ENCODE results near the gene TMEM179.

TMEM179 gene

DNA sequence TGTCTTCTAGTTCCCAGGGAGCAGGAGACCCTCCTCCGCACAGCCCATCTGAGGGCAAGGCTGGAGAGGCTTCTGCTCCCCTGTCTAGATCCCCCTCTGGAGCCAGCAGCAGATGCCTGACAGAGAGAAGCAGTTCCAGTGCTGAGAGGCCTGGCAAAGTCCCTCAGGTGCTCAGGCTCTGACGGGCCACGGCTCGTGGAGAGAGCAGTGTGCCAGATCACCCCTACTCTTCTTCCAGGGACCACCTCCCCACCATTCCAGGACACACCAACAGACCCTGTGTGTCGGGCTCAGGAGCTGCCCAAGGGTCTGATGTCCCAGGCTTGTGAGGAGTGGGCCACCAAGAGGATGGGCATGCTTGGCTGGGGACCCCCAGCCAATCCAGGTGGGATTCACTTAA, 47.5 kb downstream of the TMEM179 start:
- TF ChIP-seq, protein P1, sequence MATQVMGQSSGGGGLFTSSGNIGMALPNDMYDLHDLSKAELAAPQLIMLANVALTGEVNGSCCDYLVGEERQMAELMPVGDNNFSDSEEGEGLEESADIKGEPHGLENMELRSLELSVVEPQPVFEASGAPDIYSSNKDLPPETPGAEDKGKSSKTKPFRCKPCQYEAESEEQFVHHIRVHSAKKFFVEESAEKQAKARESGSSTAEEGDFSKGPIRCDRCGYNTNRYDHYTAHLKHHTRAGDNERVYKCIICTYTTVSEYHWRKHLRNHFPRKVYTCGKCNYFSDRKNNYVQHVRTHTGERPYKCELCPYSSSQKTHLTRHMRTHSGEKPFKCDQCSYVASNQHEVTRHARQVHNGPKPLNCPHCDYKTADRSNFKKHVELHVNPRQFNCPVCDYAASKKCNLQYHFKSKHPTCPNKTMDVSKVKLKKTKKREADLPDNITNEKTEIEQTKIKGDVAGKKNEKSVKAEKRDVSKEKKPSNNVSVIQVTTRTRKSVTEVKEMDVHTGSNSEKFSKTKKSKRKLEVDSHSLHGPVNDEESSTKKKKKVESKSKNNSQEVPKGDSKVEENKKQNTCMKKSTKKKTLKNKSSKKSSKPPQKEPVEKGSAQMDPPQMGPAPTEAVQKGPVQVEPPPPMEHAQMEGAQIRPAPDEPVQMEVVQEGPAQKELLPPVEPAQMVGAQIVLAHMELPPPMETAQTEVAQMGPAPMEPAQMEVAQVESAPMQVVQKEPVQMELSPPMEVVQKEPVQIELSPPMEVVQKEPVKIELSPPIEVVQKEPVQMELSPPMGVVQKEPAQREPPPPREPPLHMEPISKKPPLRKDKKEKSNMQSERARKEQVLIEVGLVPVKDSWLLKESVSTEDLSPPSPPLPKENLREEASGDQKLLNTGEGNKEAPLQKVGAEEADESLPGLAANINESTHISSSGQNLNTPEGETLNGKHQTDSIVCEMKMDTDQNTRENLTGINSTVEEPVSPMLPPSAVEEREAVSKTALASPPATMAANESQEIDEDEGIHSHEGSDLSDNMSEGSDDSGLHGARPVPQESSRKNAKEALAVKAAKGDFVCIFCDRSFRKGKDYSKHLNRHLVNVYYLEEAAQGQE (IDR thresholded peaks at IDR 0.05; ENCODE audit: low read depth): no peak
- TF ChIP-seq CEBPB (IDR thresholded peaks at IDR 0.05) (no peak), NFIC (IDR thresholded peaks at IDR 0.05) (no peak), TEAD4 (IDR thresholded peaks at IDR 0.05) (no peak), ZBTB7A (IDR thresholded peaks at IDR 0.05; ENCODE audit: low read depth) (no peak), EGR1 (IDR thresholded peaks at IDR 0.05) (no peak), RAD21 (IDR thresholded peaks at IDR 0.05; ENCODE audit: low read depth) (no peak), EP300 (IDR thresholded peaks at IDR 0.05; ENCODE audit: borderline replicate concordance) (no peak), TCF12 (IDR thresholded peaks at IDR 0.05; ENCODE audit: low read depth) (no peak), CREB1 (IDR thresholded peaks at IDR 0.05; ENCODE audit: low read depth) (no peak), TAF1 (IDR thresholded peaks at IDR 0.05; ENCODE audit: low read depth) (no peak), FOXM1 (IDR thresholded peaks at IDR 0.05; ENCODE audit: borderline replicate concordance, low read depth) (no peak), YY1 (IDR thresholded peaks at IDR 0.05; ENCODE audit: low read depth) (no peak)
- TF ChIP-seq, protein P2, sequence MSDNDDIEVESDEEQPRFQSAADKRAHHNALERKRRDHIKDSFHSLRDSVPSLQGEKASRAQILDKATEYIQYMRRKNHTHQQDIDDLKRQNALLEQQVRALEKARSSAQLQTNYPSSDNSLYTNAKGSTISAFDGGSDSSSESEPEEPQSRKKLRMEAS (IDR thresholded peaks at IDR 0.05): no peak
- TF ChIP-seq, protein P3, sequence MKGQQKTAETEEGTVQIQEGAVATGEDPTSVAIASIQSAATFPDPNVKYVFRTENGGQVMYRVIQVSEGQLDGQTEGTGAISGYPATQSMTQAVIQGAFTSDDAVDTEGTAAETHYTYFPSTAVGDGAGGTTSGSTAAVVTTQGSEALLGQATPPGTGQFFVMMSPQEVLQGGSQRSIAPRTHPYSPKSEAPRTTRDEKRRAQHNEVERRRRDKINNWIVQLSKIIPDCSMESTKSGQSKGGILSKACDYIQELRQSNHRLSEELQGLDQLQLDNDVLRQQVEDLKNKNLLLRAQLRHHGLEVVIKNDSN (IDR thresholded peaks at IDR 0.05): no peak

DNA sequence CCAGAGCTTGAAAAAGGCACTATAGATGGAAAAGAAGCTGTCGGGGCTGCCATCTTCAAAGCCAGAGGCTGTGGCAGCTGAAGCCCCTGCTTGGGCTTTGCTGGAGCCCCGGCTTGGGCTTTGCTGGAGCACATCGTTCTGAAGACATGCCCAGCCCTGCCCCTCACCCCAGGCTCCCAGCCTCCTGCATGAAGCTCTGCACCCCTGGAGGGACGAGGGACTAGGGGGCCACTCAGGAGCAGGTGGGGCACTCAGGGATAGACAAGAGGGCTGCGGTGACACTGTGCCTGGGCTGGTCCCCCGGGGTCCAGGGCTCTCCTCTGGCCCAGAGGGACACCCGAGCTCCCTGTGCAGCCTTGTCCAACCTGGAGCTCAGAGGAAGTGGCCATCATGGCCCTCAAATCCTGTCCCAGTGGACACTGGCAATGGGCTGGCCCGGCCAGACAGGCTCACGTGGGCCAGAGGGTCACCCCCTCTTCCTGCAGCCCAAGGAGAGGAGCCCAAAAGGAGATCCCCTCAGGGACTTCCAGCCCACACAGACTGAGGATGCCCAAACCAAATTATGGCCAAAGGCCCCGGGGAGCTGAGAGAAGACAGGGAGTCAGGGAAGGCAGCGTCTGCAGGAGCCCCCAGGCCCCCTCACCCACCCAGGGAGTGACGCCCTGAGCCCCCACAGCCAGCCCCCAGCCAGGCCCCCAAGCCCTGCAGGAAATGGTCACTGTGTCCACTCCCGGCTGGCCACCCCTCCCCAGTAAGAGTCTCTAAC, 48.1 kb downstream of the TMEM179 start:
- TF ChIP-seq FOXM1 (IDR thresholded peaks at IDR 0.05; ENCODE audit: borderline replicate concordance, low read depth) (no peak), CREB1 (IDR thresholded peaks at IDR 0.05; ENCODE audit: low read depth) (no peak), RAD21 (IDR thresholded peaks at IDR 0.05; ENCODE audit: low read depth) (no peak), ZBTB7A (IDR thresholded peaks at IDR 0.05; ENCODE audit: low read depth) (no peak), EP300 (IDR thresholded peaks at IDR 0.05; ENCODE audit: borderline replicate concordance) (no peak), TEAD4 (IDR thresholded peaks at IDR 0.05) (no peak), CEBPB (IDR thresholded peaks at IDR 0.05) (no peak), YY1 (IDR thresholded peaks at IDR 0.05; ENCODE audit: low read depth) (no peak), TCF12 (IDR thresholded peaks at IDR 0.05; ENCODE audit: low read depth) (no peak), TAF1 (IDR thresholded peaks at IDR 0.05; ENCODE audit: low read depth) (no peak)
- TF ChIP-seq, protein P2 (IDR thresholded peaks at IDR 0.05): no peak
- TF ChIP-seq, protein P1 (IDR thresholded peaks at IDR 0.05; ENCODE audit: low read depth): no peak
- TF ChIP-seq, protein P3 (IDR thresholded peaks at IDR 0.05): no peak

DNA sequence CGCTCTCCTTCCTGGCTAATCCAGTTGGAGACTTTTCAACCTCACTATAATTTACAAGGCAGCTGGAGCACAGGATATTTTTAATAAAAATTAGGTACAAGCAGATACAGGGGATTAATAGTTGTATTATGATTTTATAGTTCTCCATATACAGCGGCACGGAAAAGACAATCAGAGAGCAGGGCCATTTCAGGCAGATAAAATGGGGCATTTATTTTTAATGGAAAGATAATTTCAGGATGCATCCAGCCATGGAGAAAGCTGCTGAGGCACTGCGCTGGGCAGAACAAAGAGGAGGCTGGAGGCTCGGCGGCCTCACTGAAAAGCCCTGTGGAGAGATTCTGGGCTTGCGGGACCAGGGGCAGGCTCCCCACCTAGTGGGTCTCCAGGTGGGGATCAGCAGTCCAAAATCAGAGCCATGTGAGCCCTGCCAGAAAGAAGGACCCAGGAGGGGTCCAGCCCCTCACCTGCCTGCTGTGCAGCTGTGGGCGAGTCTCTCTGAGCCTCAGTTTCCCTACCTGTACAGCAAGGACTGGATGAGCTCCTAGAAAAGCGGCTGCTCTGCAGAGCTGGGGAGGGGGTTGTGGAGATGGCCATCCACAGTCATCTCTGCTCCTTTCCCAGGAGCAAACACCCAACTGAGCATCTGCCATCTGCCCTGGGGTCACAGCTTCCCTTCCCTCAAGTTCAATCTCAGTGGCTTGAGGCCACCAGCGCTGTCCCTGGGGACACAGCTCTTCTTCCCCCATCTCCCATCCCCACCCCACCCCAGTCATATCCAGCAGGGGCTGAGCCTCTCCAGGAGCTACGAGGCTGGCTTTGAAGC, 48.9 kb downstream of the TMEM179 start:
- TF ChIP-seq YY1 (IDR thresholded peaks at IDR 0.05; ENCODE audit: low read depth): no peak
- TF ChIP-seq EGR1 (IDR thresholded peaks at IDR 0.05): no peak
- TF ChIP-seq ZBTB7A (IDR thresholded peaks at IDR 0.05; ENCODE audit: low read depth): no peak

DNA sequence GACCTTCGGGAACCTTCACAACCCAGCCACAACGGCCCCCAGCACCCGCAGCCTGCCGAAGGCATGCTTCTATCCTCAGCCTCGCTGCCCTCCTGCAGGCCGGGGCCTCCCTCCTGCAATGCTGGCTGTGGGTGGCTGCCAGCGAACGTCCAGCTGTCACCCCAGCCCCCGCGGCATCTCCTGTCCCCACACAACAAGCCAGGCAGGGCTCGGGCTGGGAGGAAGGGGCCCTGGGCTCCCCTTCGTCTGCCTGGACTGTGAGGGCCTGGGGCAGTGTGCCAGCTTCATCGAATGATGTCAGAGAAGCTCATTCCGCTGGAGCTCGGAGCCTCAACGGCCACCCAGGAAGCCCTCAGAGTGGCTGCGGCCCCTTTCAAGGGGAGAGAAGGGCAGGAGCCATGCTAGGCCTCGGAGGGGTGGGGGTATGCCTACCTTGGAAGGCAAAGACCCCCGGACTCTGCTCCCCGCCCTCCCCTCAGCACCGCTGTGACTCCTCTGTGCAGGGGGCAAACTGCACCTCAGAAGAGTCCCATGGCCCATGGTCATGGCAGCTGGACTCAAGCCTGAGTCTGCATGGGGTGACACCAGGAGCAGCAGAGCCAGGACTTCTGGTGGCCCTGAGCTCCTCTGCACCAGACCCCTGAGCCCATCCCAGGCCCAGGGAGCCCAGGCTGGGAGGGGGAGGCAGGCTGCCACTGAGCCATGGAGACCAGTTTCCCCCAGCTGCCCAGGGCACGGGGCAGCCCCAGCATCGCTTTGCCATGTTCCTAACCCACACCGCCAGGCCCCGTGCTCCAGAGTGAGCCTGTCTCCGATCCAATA, 49.8 kb downstream of the TMEM179 start:
- TF ChIP-seq ZBTB7A (IDR thresholded peaks at IDR 0.05; ENCODE audit: low read depth) (no peak), RAD21 (IDR thresholded peaks at IDR 0.05; ENCODE audit: low read depth) (no peak), TCF12 (IDR thresholded peaks at IDR 0.05; ENCODE audit: low read depth) (no peak), EGR1 (IDR thresholded peaks at IDR 0.05) (no peak), EP300 (IDR thresholded peaks at IDR 0.05; ENCODE audit: borderline replicate concordance) (no peak)
- TF ChIP-seq, protein P2 (IDR thresholded peaks at IDR 0.05): no peak
